ENCODE results near the gene USHBP1.

The USHBP1 gene

DNA sequence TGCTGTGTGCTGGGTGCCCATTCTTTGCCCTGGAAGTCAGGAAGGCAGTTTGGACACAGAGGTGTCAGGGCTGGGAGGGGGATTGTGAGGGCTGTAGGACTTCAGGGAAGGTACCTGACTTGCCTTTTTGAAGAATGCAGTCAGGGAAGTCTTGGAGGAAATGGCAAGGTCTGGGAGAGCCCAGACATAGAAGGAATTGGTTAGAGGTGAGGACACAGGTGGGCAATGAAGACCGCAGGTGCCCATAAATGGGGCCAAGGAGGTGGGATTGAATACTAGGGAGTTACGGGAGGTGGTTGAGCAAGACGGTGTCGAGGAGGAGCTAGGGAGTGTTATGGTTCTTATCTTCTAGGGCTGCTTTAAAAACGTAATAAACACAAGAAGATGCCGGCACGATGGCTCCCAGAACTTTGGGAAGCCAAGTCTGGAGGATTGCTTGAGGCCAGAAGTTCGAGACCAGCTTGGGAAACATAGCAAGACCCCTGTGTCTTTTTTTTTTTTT, 43.4 kb upstream of the USHBP1 start:
- no peak for DNase-seq (ENCODE audit: extremely low read depth, low read depth)
- TF ChIP-seq, protein P1, sequence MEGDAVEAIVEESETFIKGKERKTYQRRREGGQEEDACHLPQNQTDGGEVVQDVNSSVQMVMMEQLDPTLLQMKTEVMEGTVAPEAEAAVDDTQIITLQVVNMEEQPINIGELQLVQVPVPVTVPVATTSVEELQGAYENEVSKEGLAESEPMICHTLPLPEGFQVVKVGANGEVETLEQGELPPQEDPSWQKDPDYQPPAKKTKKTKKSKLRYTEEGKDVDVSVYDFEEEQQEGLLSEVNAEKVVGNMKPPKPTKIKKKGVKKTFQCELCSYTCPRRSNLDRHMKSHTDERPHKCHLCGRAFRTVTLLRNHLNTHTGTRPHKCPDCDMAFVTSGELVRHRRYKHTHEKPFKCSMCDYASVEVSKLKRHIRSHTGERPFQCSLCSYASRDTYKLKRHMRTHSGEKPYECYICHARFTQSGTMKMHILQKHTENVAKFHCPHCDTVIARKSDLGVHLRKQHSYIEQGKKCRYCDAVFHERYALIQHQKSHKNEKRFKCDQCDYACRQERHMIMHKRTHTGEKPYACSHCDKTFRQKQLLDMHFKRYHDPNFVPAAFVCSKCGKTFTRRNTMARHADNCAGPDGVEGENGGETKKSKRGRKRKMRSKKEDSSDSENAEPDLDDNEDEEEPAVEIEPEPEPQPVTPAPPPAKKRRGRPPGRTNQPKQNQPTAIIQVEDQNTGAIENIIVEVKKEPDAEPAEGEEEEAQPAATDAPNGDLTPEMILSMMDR (IDR thresholded peaks at IDR 0.05; ENCODE audit: low read depth, low read length) = no peak

DNA sequence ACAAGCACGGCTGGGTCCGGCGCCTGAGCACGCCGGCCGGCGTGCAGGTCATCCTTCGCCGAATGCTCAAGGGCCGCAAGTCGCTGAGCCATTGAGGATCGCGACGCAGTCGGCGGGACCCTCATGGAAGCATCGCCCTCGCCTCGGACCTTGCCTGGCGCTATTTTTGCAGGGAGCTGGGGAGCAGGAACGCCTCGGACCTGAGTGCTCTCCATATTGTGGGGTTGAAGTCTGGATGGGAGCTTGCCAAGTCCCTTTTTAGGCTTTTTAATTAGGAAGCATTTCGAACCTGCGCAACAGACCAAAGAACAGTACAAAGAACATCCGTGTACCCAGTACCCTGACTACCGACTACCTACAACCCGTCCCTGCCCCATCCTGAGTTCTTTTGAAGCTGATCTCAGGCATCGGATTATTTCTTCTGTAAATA, 41.8 kb upstream of the USHBP1 start:
- no peak for DNase-seq (ENCODE audit: extremely low read depth, low read depth)
- TF ChIP-seq, protein P1 (IDR thresholded peaks at IDR 0.05; ENCODE audit: low read depth, low read length) = no peak

DNA sequence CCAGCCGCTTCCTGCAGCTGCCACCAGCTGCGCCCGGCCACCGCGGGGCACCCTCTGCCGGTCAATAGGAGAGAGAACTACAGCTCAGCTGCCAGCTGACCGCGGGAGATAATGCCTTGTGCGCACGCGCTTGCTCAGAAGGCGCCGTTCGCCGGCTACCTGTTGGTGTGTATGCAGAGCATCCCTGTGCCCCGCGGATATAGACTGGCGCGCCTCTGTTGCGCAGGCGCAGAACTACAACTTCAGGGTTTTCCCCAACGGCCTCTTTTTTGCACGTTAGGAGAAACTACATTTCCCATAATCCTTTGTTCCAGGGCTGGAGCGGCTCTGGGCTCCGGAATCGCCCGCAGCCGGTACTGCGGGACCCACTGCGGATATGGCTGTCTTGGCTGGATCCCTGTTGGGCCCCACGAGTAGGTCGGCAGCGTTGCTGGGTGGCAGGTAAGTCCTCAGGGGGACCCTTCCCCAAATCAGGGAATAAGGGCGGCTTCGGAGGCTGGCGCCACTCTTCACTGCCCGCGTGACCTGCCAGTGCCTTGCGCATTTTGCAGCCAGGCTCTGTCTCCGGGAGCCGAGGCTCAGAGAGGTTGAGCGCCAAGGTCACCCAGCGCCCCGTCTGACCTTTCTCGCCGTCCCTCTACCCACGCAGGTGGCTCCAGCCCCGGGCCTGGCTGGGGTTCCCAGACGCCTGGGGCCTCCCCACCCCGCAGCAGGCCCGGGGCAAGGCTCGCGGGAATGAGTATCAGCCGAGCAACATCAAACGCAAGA, 41.2 kb upstream of the USHBP1 start, which contains the start of gene MRPL34:
MRPL34 (plus strand) TSS at position 356 of the 768 bp plus-strand sequence; CDS start at position 377, 21 bp downstream.
- DNase-seq (ENCODE audit: extremely low read depth, low read depth) = peak; percentile 98
- TF ChIP-seq, protein P1 (IDR thresholded peaks at IDR 0.05; ENCODE audit: low read depth, low read length) = peak; percentile 79

DNA sequence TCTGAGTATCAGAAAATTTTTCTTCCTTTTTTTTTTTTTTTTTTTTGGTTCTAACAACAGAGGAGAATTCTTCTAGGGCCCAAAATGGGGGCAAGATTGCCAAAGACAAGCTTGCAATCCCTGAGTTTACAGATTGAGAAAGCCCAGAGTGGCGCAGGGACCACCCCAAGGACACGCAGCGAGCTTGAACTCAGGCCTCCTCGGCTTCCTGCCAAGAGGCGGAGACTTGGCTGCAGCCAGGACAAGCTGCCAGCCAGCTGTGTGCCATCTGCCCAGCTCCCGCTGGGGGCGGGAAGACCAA, 40.6 kb upstream of the USHBP1 start:
- TF ChIP-seq, protein P1 (IDR thresholded peaks at IDR 0.05; ENCODE audit: low read depth, low read length) = no peak
- DNase-seq (ENCODE audit: extremely low read depth, low read depth) = no peak

DNA sequence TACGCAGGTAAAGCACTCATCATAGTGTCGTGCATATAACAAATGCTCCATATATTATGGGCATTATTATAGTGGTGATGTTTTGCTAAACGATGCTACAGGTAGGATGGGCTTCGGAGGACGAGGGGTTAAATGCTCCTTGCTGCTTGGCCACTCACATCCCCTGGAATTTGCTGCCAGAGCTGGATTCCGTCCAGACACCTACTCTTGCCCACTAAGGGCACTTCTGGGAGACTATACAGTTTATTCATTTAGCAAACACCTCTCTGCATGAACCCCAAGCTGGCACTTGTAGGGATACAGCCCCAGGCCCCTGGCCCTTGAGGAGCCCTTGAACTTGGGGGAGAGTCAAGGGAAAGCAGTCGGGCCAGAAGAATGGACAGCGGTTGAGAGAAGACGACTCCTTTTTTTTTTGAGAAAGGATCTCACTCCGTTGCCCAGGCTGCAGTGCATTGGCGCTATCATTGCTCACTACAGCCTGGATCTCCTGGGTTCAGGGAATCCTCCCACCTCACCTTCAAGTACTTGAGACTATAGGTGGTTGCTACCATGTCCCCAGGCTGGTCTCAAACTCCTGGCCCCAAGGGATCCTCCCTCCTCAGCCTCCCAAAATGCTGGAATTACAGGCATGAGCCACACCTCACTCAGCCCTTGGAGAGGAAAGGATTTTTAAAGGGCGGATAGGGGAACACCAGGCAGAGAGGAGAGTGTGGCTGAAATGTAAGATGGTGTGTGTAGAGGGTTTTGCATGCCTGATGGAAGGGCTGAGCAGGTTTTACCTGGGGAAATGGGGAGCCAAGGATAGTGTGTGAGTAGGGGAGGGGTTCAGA, 40.1 kb upstream of the USHBP1 start:
- DNase-seq (ENCODE audit: extremely low read depth, low read depth) = no peak
- TF ChIP-seq, protein P1 (IDR thresholded peaks at IDR 0.05; ENCODE audit: low read depth, low read length) = no peak

DNA sequence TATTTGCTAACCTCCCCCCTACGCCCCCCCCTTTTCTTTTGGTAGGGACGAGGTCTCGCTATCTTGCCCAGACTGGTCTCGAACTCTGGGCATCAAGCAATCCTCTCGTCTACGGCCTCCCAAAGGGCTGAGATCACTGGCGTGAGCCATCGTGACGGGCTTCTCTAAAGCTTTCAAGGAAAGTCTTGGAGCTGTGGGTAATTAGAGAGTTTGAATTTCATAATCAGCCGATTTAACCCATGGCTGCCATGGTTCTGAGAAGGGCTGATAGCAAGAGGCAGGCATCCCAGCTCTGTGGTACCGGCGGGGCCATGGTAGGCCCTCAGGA, 39.4 kb upstream of the USHBP1 start:
- DNase-seq (ENCODE audit: extremely low read depth, low read depth) = no peak
- TF ChIP-seq, protein P1 (IDR thresholded peaks at IDR 0.05; ENCODE audit: low read depth, low read length) = no peak
